GM18951 (cell line): ENCODE data around the gene RNF113A.
A peak's percentile ranks its signal among the peaks of the same experiment; 100 is the strongest.
"Not testable (repeated sequence)": the region's sequence is repeated elsewhere in the genome, so short reads cannot be mapped to it uniquely, and the experiment has no call there.

ENCODE experiments used
- POLR2A ChIP-seq: IDR thresholded peaks from 4 replicates; pipeline ENCODE4 v1.6.1; 2011; ENCODE audit warnings: mild to moderate bottlenecking; ENCODE audit not compliant: insufficient read length, insufficient read depth; ENCODE audit errors: extremely low read depth
- in situ Hi-C: fragments of 300-500 bp; cut with MboI; formaldehyde crosslinking; loops from one replicate; pipeline ENCODE4 v1.12.0; 2022; ENCODE audit warnings: low sequenced_read_pairs, mixed read lengths, inconsistent platforms; ENCODE audit not compliant: unreplicated experiment

Gene RNF113A

GRCh38 chrX:119871599-119872395, at the start of gene RNF113A, which contains the start of gene NDUFA1:
Gene RNF113A (minus strand): TSS chrX:119871733. CDS start chrX:119871613, 120 bp downstream.
Gene NDUFA1 (plus strand): TSS chrX:119871832. CDS start chrX:119871912, 80 bp downstream.
- peak; percentile 79 for TF ChIP-seq POLR2A
- in situ Hi-C loops: no loop called here

GRCh38 chrX:119919835-119920585, 48.5 kb upstream of the RNF113A start:
- in situ Hi-C loops: no loop called here

GRCh38 chrX:119917877-119918276, 46.3 kb upstream of the RNF113A start:
- in situ Hi-C loops: no loop called here
- TF ChIP-seq POLR2A: no peak

More at GRCh38 chrX:119919835-119920585, 48.5 kb upstream of the RNF113A start:
- TF ChIP-seq POLR2A: no peak

DNA sequence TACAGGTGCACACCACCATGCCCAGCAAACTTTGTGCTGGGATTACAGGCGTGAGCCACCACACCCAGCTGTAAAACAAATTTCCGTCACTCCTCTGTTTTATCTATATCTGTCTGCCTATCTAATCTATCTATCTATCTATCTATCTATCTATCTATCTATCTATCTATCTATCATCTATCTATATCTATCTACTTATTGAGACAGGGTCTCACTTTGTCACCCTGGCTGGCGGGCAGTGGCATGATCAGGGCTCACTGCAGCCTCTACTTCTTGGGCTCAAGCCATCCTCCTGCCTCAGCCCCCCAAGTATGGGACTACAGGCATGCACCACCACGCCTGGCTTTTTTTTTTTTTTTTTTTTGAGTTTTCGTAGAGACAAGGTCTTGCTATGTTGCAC, 44.8 kb upstream of the RNF113A start:
- in situ Hi-C loops: no loop called here

GRCh38 chrX:119900976-119901375, 29.4 kb upstream of the RNF113A start:
- TF ChIP-seq POLR2A: no peak
- in situ Hi-C loops: no loop called here

More for the DNA sequence above, 44.8 kb upstream of the RNF113A start:
- no peak for TF ChIP-seq POLR2A

- TF ChIP-seq POLR2A: no peak
- in situ Hi-C loops: no loop called here
Observed at GRCh38 chrX:119899125-119899524, 27.6 kb upstream of the RNF113A start.

DNA sequence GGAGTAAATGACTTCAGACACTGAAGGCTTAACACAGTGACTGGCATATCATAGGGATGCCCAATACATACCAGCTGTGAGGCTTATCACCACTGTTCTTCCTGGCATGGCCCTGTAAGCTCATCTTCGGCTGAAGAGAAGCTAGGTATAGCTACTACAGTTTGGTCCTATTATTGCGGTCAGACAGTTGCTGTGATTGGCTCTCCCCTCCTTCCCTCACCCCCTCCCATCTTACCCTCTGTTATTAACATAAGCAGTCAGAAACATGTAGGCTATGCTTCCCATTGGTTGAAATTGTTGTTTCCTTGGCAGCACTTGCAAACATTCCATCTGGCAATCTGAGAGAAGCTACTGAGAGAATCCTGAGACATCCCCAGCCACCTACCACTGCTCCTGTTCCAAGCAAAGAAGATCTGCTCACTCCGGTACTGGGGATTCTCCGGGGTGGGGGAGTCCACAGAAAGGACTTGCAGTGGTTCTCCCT, 24.4 kb upstream of the RNF113A start, which contains the start of gene AKAP14:
Gene AKAP14 (plus strand): TSS at position 51 of the 484 bp plus-strand sequence. CDS start 7,331 bp downstream, outside the sequence.
- TF ChIP-seq POLR2A: no peak
- in situ Hi-C loops: no loop called here

GRCh38 chrX:119891961-119892692, 20.6 kb upstream of the RNF113A start:
- in situ Hi-C loops: not testable (repeated sequence)

DNA sequence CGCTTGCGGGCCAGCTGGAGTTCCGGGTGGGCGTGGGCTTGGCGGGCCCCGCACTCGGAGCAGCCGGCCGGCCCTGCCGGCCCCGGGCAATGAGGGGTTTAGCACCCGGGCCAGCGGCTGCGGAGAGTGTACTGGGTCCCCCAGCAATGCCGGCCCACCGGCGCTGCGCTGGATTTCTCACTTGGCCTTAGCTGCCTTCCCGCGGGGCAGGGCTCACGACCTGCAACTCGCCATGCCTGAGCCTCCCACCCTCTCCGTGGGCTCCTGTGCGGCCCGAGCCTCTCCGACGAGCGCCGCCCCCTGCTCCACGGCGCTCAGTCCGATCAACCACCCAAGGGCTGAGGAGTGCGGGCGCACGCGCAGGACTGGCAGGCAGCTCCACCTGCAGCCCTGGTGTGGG, 19.1 kb upstream of the RNF113A start:
- in situ Hi-C loops: not testable (repeated sequence)

GRCh38 chrX:119887721-119888425, 16.3 kb upstream of the RNF113A start:
- TF ChIP-seq POLR2A: no peak
- in situ Hi-C loops: no loop called here

- no peak for TF ChIP-seq POLR2A
- in situ Hi-C loops: no loop called here
Observed at GRCh38 chrX:119885554-119886428, 14.3 kb upstream of the RNF113A start.
